HepG2 (cell line): ENCODE data around the gene C19orf44. TPM values are rescaled to one million over a fixed set of nuclear protein-coding genes. Genes with fewer than 3 reads are reported as not detected.

Experiments
- ATAC-seq: fragments of 200-7000 bp; cut with Tn5 transposase; 3 replicates; pipeline ENCODE4 v1.9.1; 2020; ENCODE audit warnings: mild to moderate bottlenecking, moderate library complexity
- BruUV-seq: library from RNA; stranded (reverse); fragments of 400-500 nt; replicated peaks from 2 replicates; lab custom pipeline; 2021; lab: Mats Ljungman, UMichigan
- CTCF ChIA-PET: fragments of 300-600 bp; formaldehyde crosslinking; extraction: SDS; loops from one replicate; lab custom pipeline; 2021; ENCODE audit warnings: low total read pairs, inconsistent platforms, low intra/inter-chr PET ratio; lab: Yijun Ruan, JAX
- POLR2A ChIA-PET: fragments of 350-600 bp; sonication (Branson Sonifier 250); formaldehyde crosslinking; loops from one replicate; lab custom pipeline; 2020; ENCODE audit warnings: antibody characterized with exemption, inconsistent platforms; lab: Yijun Ruan, JAX
- DNase-seq: peaks from one replicate; pipeline ENCODE4 v3.0.0-alpha.2; 2015; ENCODE audit warnings: low spot score
- FAIRE-seq: peaks from 3 replicates; lab custom pipeline; 2011; peaks lifted over from hg19 to GRCh38; lab: Jason Lieb, UNC
- H2AFZ ChIP-seq: one replicate; pipeline ENCODE4 v1.6.1; 2011; ENCODE audit warnings: low read length, inconsistent platforms
- H3K27ac ChIP-seq: fragments of 300-600 bp; 3 replicates; pipeline ENCODE4 v1.8.0; 2011; ENCODE audit warnings: mixed run types, mild to moderate bottlenecking, mixed read lengths, low read length, inconsistent platforms; ENCODE audit not compliant: insufficient read depth; ENCODE audit errors: extremely low read length
- H3K27me3 ChIP-seq, 2 experiments: fragments of 200-600 bp in 1 of 2; 2 replicates in 1 of 2; 3 replicates in 1 of 2; pipeline versions ENCODE4 v1.6.0 to v1.8.0; 2011; ENCODE audit warnings: low read length in 2 of 2, mild to moderate bottlenecking in 2 of 2, moderate library complexity in 2 of 2, inconsistent platforms in 1 of 2; ENCODE audit not compliant: insufficient read depth in 2 of 2, control insufficient read depth in 1 of 2
- H3K36me3 ChIP-seq, 2 experiments: fragments of 200-600 bp in 1 of 2; replicated peaks in 1 of 2; 2 replicates in 1 of 2; 3 replicates in 1 of 2; pipeline versions ENCODE4 v1.5.1 to v1.8.0; 2011; ENCODE audit warnings: low read length in 2 of 2, inconsistent platforms in 1 of 2; ENCODE audit not compliant: insufficient read depth in 2 of 2, control insufficient read depth in 1 of 2
- H3K4me1 ChIP-seq: 2 replicates; pipeline ENCODE4 v1.5.1; 2012; ENCODE audit warnings: low read length, inconsistent platforms; ENCODE audit not compliant: insufficient read depth
- H3K4me2 ChIP-seq: 2 replicates; pipeline ENCODE4 v1.6.0; 2011; ENCODE audit warnings: low read depth, low read length, inconsistent platforms
- H3K4me3 ChIP-seq, 3 experiments: fragments of 200-600 bp in 1 of 3; sonication (generic), shearing (Covaris generic) in 1 of 3; replicated peaks in 1 of 3; 2 replicates each; pipeline ENCODE4 v1.5.1; 2011 to 2016; ENCODE audit warnings: low read length in 3 of 3, inconsistent platforms in 2 of 3, low read depth in 2 of 3, mild to moderate bottlenecking in 2 of 3, control low read depth in 1 of 3, mixed read lengths in 1 of 3; ENCODE audit not compliant: insufficient read depth in 1 of 3
- H3K79me2 ChIP-seq: one replicate; pipeline ENCODE4 v1.6.1; 2011; ENCODE audit warnings: low read length, inconsistent platforms; ENCODE audit not compliant: insufficient read depth
- H3K9ac ChIP-seq: 2 replicates; pipeline ENCODE4 v1.6.0; 2011; ENCODE audit warnings: mild to moderate bottlenecking, low read depth, low read length, inconsistent platforms; ENCODE audit not compliant: insufficient read depth
- H3K9me3 ChIP-seq: 2 replicates; pipeline ENCODE4 v1.5.1; 2012; ENCODE audit warnings: mild to moderate bottlenecking, low read length
- H4K20me1 ChIP-seq: 2 replicates; pipeline ENCODE4 v1.6.0; 2011; ENCODE audit warnings: inconsistent platforms, mild to moderate bottlenecking, low read length, moderate library complexity; ENCODE audit not compliant: insufficient read depth
- E2F2 ChIP-seq: sonication (generic); formaldehyde crosslinking; IDR thresholded peaks from 2 replicates; pipeline ENCODE4 v1.4.0; 2020; ENCODE audit warnings: missing genetic modification reagents, borderline replicate concordance
- MAF1 ChIP-seq: sonication (generic); formaldehyde crosslinking; IDR thresholded peaks from 2 replicates; pipeline ENCODE4 v1.5.0; 2020; ENCODE audit warnings: missing genetic modification reagents, borderline replicate concordance
- NFATC3 ChIP-seq: sonication (generic); formaldehyde crosslinking; IDR thresholded peaks from 2 replicates; pipeline ENCODE4 v1.5.1; 2020; ENCODE audit warnings: mild to moderate bottlenecking, missing genetic modification reagents
- ZFY ChIP-seq: sonication (generic); formaldehyde crosslinking; IDR thresholded peaks from 2 replicates; pipeline ENCODE4 v1.4.0; 2020; ENCODE audit warnings: missing genetic modification reagents
- ZNF234 ChIP-seq: sonication (generic); formaldehyde crosslinking; conservative IDR thresholded peaks from 2 replicates; pipeline ENCODE4 v1.5.1; 2020; ENCODE audit warnings: mild to moderate bottlenecking, missing genetic modification reagents
- ZNF407 ChIP-seq: sonication (generic); formaldehyde crosslinking; IDR thresholded peaks from one replicate; pipeline ENCODE4 v1.5.1; 2020; ENCODE audit warnings: mild to moderate bottlenecking, missing genetic modification reagents; ENCODE audit errors: not compliant biosample characterization
- ZNF501 ChIP-seq: sonication (generic); formaldehyde crosslinking; IDR thresholded peaks from 2 replicates; pipeline ENCODE4 v1.5.1; 2020; ENCODE audit warnings: mild to moderate bottlenecking, moderate library complexity, missing genetic modification reagents
- ZNF574 ChIP-seq: sonication (generic); formaldehyde crosslinking; IDR thresholded peaks from 2 replicates; pipeline ENCODE4 v1.4.0; 2020; ENCODE audit warnings: missing genetic modification reagents
- ZNF878 ChIP-seq: sonication (generic); formaldehyde crosslinking; IDR thresholded peaks from 2 replicates; pipeline ENCODE4 v1.8.1; 2023; ENCODE audit warnings: mild to moderate bottlenecking, missing genetic modification reagents, moderate library complexity
- ZSCAN21 ChIP-seq: sonication (generic); formaldehyde crosslinking; IDR thresholded peaks from 2 replicates; pipeline ENCODE4 v1.8.0; 2022; ENCODE audit warnings: mild to moderate bottlenecking, missing genetic modification reagents, moderate library complexity, borderline replicate concordance
- ZZZ3 ChIP-seq: sonication (generic); formaldehyde crosslinking; IDR thresholded peaks from 2 replicates; pipeline ENCODE4 v1.4.0; 2020; ENCODE audit warnings: missing genetic modification reagents, mild to moderate bottlenecking, borderline replicate concordance
- WGBS: methylation state at CpG from one replicate; pipeline ENCODE4 v1.1.6; 2017; ENCODE audit warnings: low lambda C conversion rate; 5-methylcytosine and 5-hydroxymethylcytosine counted together
- in situ Hi-C: cut with HindIII; loops from 2 replicates; pipeline ENCODE4 v1.10.0; 2017; ENCODE audit warnings: low pct_unique_long_range_greater_than_20kb; ENCODE audit not compliant: extremely low pct_ligation_motif_present
- intact Hi-C: fragments of 100-400 bp; cut with micrococcal nuclease; formaldehyde crosslinking; loops from one replicate; pipeline ENCODE4 v1.10.0; 2022; ENCODE audit not compliant: unreplicated experiment
- polyA plus RNA-seq, 8 experiments: library from polyadenylated mRNA; depleted of rRNA in 3 of 8; stranded (reverse) in 7 of 8; unstranded in 1 of 8; fragments of >200 nt; fragmentation: Illumina TruSeq in 4 of 8; extraction: Trizol in 4 of 8; gene quantifications; 2 replicates each; pipeline versions ENCODE4 v1.2.1 to v1.2.3, GENCODE V29; 2011 to 2016; ENCODE audit warnings: low read depth in 4 of 8, missing spikeins in 1 of 8, mixed read lengths in 1 of 8; ENCODE audit not compliant: insufficient read depth in 1 of 8
- total RNA-seq, 5 experiments: library from RNA; depleted of rRNA; stranded (reverse); fragments of >200 nt; fragmentation: Illumina TruSeq; extraction: Trizol; gene quantifications; 2 replicates each; pipeline ENCODE4 v1.2.3, GENCODE V29; 2016; ENCODE audit warnings: low read depth in 1 of 5

C19orf44 gene
- total and polyA plus RNA-seq, 2 of the 13 experiments (the other 11 are each of a cell fraction or from before 2014, with no cell fraction given) = 3.2 to 4.3 TPM

- intact Hi-C loops = no loop called here
- Histone ChIP-seq H3K27ac (peak overlapping the region; percentile 87), H3K27me3 (no peaks in the 10 kb centered on the region; a peak in 1 of 5 replicates), H4K20me1 (peaks cover 17% of the 10 kb centered on the region), H3K36me3 (peaks cover 3 to 13% of the 10 kb centered on the region in 2 experiments; a peak in 4 of 5 replicates), H3K4me1 (peaks cover 32% of the 10 kb centered on the region), H3K79me2 (peaks cover 50% of the 10 kb centered on the region), H3K4me2 (peak overlapping the region; percentile 89), H3K9ac (peak overlapping the region; percentile 96), H2AFZ (no peak overlapping the region), H3K4me3 (peak overlapping the region; percentile 86 to 99 (median 96)), H3K9me3 (no peaks in the 10 kb centered on the region)
- WGBS = 2% methylated on average over 13 of the region's 15 CpGs
- in situ Hi-C loops = no loop called here
- CTCF ChIA-PET = no interaction called here
- BruUV-seq = TSS peak; percentile 88
- ATAC-seq (no peak), FAIRE-seq (no peak), DNase-seq (no peak)
- POLR2A ChIA-PET = interaction anchor here (0.9 to 1.5 kb wide), 4 partner anchors 30 to 56 kb away, joined by 3 to 10 read pairs (median 4); partner anchors contain the start of genes C19orf44, CALR3 and SLC35E1
- TF ChIP-seq ZNF878 = peak; percentile 27; the same call in 1 of the 2 replicates
- TF ChIP-seq E2F2 = no peak
- no peak for TF ChIP-seq ZNF501 (CRISPR knock-in tag)
- no peak for TF ChIP-seq ZNF407
- no peak for TF ChIP-seq ZNF574 (CRISPR knock-in tag)
- TF ChIP-seq ZFY (CRISPR knock-in tag) = no peak
- TF ChIP-seq ZZZ3 (CRISPR knock-in tag) = no peak
- 0 out of 2 replicates have a peak, but pooled peaks have one; percentile 13 for TF ChIP-seq ZSCAN21
- TF ChIP-seq ZNF234 (CRISPR knock-in tag) = peak; percentile 75; the same call in 1 of the 2 replicates
- TF ChIP-seq NFATC3 (CRISPR knock-in tag) = no peak
- 0 out of 2 replicates have a peak, but pooled peaks have one; percentile 4 for TF ChIP-seq MAF1 (CRISPR knock-in tag)
Measured at GRCh38 chr19:16542910-16543472, 46.8 kb downstream of the C19orf44 start.
